Aorta (tissue), 5 donors: ENCODE data around the gene DSCAML1. TPM values are rescaled to one million over a fixed set of nuclear protein-coding genes. Genes with fewer than 3 reads are reported as not detected.

ENCODE experiments used
- ATAC-seq: fragments of 200-7000 bp; cut with Tn5 transposase; one replicate; pipeline ENCODE4 v1.9.1; 2022; ENCODE audit warnings: moderate library complexity; ENCODE audit not compliant: low FRiP score
- DNase-seq, 2 donors: peaks; one replicate each; pipeline ENCODE4 v3.0.0-alpha.2; 2020
- H3K27ac ChIP-seq, 2 donors: one replicate each; pipeline ENCODE4 v1.5.1; 2013; ENCODE audit warnings: low read length in 2 of 2, mild to moderate bottlenecking in 2 of 2, moderate library complexity in 2 of 2, control low read depth in 1 of 2, inconsistent platforms in 1 of 2, low read depth in 1 of 2
- H3K27me3 ChIP-seq, 2 donors: one replicate each; pipeline ENCODE4 v1.6.1; 2013; ENCODE audit warnings: control low read depth in 1 of 2, low read length in 1 of 2, mild to moderate bottlenecking in 1 of 2, moderate library complexity in 1 of 2; ENCODE audit not compliant: insufficient read depth in 2 of 2, control insufficient read depth in 1 of 2
- H3K36me3 ChIP-seq, 2 donors: one replicate each; pipeline ENCODE4 v1.6.1; 2013; ENCODE audit warnings: control low read depth in 1 of 2, low read length in 1 of 2, mild to moderate bottlenecking in 1 of 2; ENCODE audit not compliant: insufficient read depth in 2 of 2, control insufficient read depth in 1 of 2
- H3K4me1 ChIP-seq, 2 donors: one replicate each; pipeline ENCODE4 v1.6.1; 2013; ENCODE audit warnings: low read length in 2 of 2, control low read depth in 1 of 2, mild to moderate bottlenecking in 1 of 2, moderate library complexity in 1 of 2; ENCODE audit not compliant: insufficient read depth in 2 of 2, control insufficient read depth in 1 of 2
- H3K4me3 ChIP-seq, 2 donors: one replicate each; pipeline ENCODE4 v1.5.1; 2013; ENCODE audit warnings: low read length in 2 of 2, control low read depth in 1 of 2, mild to moderate bottlenecking in 1 of 2
- H3K9me3 ChIP-seq: one replicate; pipeline ENCODE4 v1.6.1; 2013; ENCODE audit warnings: mild to moderate bottlenecking, low read length; ENCODE audit not compliant: control insufficient read depth
- WGBS, 2 donors: extraction: QIAGEN DNeasy Blood & Tissue Kit; methylation state at CpG; one replicate each; pipeline ENCODE4 v1.1.7; 2013; 5-methylcytosine and 5-hydroxymethylcytosine counted together
- intact Hi-C, 2 donors: fragments of 100-400 bp; cut with DNase I; formaldehyde crosslinking; loops; one replicate each; pipeline versions ENCODE4 v1.14.2 to v1.15.0; 2022
- polyA plus RNA-seq, 2 donors: library from polyadenylated mRNA; stranded (reverse); fragments of 200-250 nt; gene quantifications; one replicate each; pipeline ENCODE4 v1.2.3, GENCODE V29; 2013
- total RNA-seq, 2 donors: library from RNA; stranded (reverse); fragmentation: NEBNext Ultra II Directional; extraction: Animal tissue kit (Norgen Biotek cat#: 25700); gene quantifications; one replicate each; pipeline ENCODE4 v1.2.1, GENCODE V29; 2021
- donor health status: healthy with polysubstance abuse.
- donor health status: Bipolar disorder and iron deficiency.
- donor health status: DM: no; HTN: no; CAD: no.
- donor health status: DM: no; HTN: no; CAD: no.
- donor health status: DM: yes; HTN: yes; CAD: no.

The DSCAML1 gene
- total and polyA plus RNA-seq, 4 donors: 0.13 to 2.2 (median 0.58) TPM; not detected in 1

- no peaks in the 10 kb centered on the region for H3K36me3 ChIP-seq
- H3K27ac ChIP-seq: no peak overlapping the region
- ATAC-seq: no peak
- WGBS, 2 donors: 72 to 85% methylated on average over 7 of the region's 7 CpGs
- intact Hi-C loops: no loop called here
- DNase-seq: peak in 1 of 2 donors; percentile 52
- H3K4me1 ChIP-seq: no peaks in the 10 kb centered on the region
- H3K9me3 ChIP-seq: no peaks in the 10 kb centered on the region
- H3K27me3 ChIP-seq: no peaks in the 10 kb centered on the region
- no peak overlapping the region for H3K4me3 ChIP-seq
Measured at GRCh38 chr11:117554601-117555333, 242.2 kb downstream of the DSCAML1 start.

- DNase-seq (peak in 1 of 2 donors; percentile 41), ATAC-seq (no peak)
- intact Hi-C loops: no loop called here
- H3K27ac ChIP-seq: no peak overlapping the region
- WGBS, 2 donors: 82 to 86% methylated on average over 9 of the region's 9 CpGs
- H3K4me1 ChIP-seq: no peaks in the 10 kb centered on the region
- H3K4me3 ChIP-seq: no peak overlapping the region
- H3K9me3 ChIP-seq: no peaks in the 10 kb centered on the region
- no peaks in the 10 kb centered on the region for H3K36me3 ChIP-seq
- H3K27me3 ChIP-seq: no peaks in the 10 kb centered on the region
Measured at GRCh38 chr11:117552626-117553025, 244.4 kb downstream of the DSCAML1 start.

- WGBS, 2 donors: 60 to 62% methylated on average over 12 of the region's 12 CpGs
- DNase-seq: peak; percentile 4 to 30
- Histone ChIP-seq H3K27me3 (no peaks in the 10 kb centered on the region), H3K36me3 (no peaks in the 10 kb centered on the region), H3K9me3 (no peaks in the 10 kb centered on the region), H3K4me3 (no peak overlapping the region), H3K27ac (no peak overlapping the region), H3K4me1 (no peaks in the 10 kb centered on the region)
- no peak for ATAC-seq
- intact Hi-C loops: no loop called here
Measured at GRCh38 chr11:117551761-117552343, 245.2 kb downstream of the DSCAML1 start.

GRCh38 chr11:117550466-117550865, 246.6 kb downstream of the DSCAML1 start:
- ATAC-seq: no peak
- Histone ChIP-seq H3K9me3 (no peaks in the 10 kb centered on the region), H3K27ac (no peak overlapping the region), H3K4me3 (no peak overlapping the region), H3K36me3 (no peaks in the 10 kb centered on the region), H3K4me1 (no peaks in the 10 kb centered on the region), H3K27me3 (no peaks in the 10 kb centered on the region)
- WGBS, 2 donors: 76 to 79% methylated on average over 7 of the region's 7 CpGs
- peak; percentile 11 to 25 for DNase-seq
- intact Hi-C loops: no loop called here

GRCh38 chr11:117549417-117549816, 247.6 kb downstream of the DSCAML1 start:
- ATAC-seq (no peak), DNase-seq (peak in 1 of 2 donors; percentile 10)
- intact Hi-C loops: no loop called here
- Histone ChIP-seq H3K36me3 (no peaks in the 10 kb centered on the region), H3K4me3 (no peak overlapping the region), H3K27ac (no peak overlapping the region), H3K4me1 (no peaks in the 10 kb centered on the region), H3K9me3 (no peaks in the 10 kb centered on the region), H3K27me3 (no peaks in the 10 kb centered on the region)
- WGBS, 2 donors: 55 to 78% methylated on average over 9 of the region's 9 CpGs

GRCh38 chr11:117548876-117549275, 248.1 kb downstream of the DSCAML1 start:
- no peaks in the 10 kb centered on the region for H3K4me1 ChIP-seq
- DNase-seq (peak in 1 of 2 donors; percentile 30), ATAC-seq (no peak)
- 70 to 73% methylated on average over 3 of the region's 3 CpGs for WGBS, 2 donors
- intact Hi-C loops: no loop called here
- no peak overlapping the region for H3K4me3 ChIP-seq
- H3K27ac ChIP-seq: no peak overlapping the region
- H3K36me3 ChIP-seq: no peaks in the 10 kb centered on the region
- H3K9me3 ChIP-seq: no peaks in the 10 kb centered on the region
- no peaks in the 10 kb centered on the region for H3K27me3 ChIP-seq

GRCh38 chr11:117547946-117548345, 249.1 kb downstream of the DSCAML1 start:
- Histone ChIP-seq H3K27ac (no peak overlapping the region), H3K36me3 (no peaks in the 10 kb centered on the region), H3K4me1 (no peaks in the 10 kb centered on the region), H3K9me3 (peaks cover 4% of the 10 kb centered on the region), H3K4me3 (no peak overlapping the region), H3K27me3 (no peaks in the 10 kb centered on the region)
- ATAC-seq: no peak
- 84 to 86% methylated on average over 7 of the region's 7 CpGs for WGBS, 2 donors
- intact Hi-C loops: no loop called here
- peak in 1 of 2 donors; percentile 35 for DNase-seq

- Histone ChIP-seq H3K27ac (no peak overlapping the region), H3K9me3 (peaks cover 4% of the 10 kb centered on the region), H3K4me1 (no peaks in the 10 kb centered on the region), H3K27me3 (no peaks in the 10 kb centered on the region), H3K36me3 (no peaks in the 10 kb centered on the region), H3K4me3 (no peak overlapping the region)
- WGBS, 2 donors: 44 to 46% methylated on average over 16 of the region's 16 CpGs
- intact Hi-C loops: no loop called here
- DNase-seq (peak; percentile 27 to 53), ATAC-seq (no peak)
Measured at GRCh38 chr11:117547195-117547850, 249.7 kb downstream of the DSCAML1 start.
